Neural cell (in vitro differentiated cells): ENCODE data around the gene PREX1. TPM values are rescaled to one million over a fixed set of nuclear protein-coding genes. Genes with fewer than 3 reads are reported as not detected.

Experiments used
- H2AFZ ChIP-seq: fragments of 200-600, 300-800 bp; sonication (generic), shearing (Covaris generic); 2 replicates; pipeline ENCODE4 v1.6.0; 2014; ENCODE audit warnings: low read depth, mild to moderate bottlenecking, antibody characterized with exemption, low read length, moderate library complexity
- H3F3A ChIP-seq: fragments of 200-600 bp; shearing (Covaris generic); 2 replicates; pipeline ENCODE4 v1.6.1; 2016; ENCODE audit warnings: mild to moderate bottlenecking, moderate library complexity, mixed read lengths, antibody characterized with exemption, low read length; ENCODE audit not compliant: insufficient read depth, poor library complexity, severe bottlenecking
- H3K27ac ChIP-seq: fragments of 200-600, 300-800 bp; sonication (generic), shearing (Covaris generic); 2 replicates; pipeline ENCODE4 v1.5.1; 2014; ENCODE audit warnings: mild to moderate bottlenecking, low read length, moderate library complexity
- H3K27me3 ChIP-seq: fragments of 300-800, 200-600 bp; sonication (generic), shearing (Covaris generic); 2 replicates; pipeline ENCODE4 v1.6.0; 2014; ENCODE audit warnings: mild to moderate bottlenecking, low read depth, low read length, moderate library complexity; ENCODE audit not compliant: insufficient read depth
- H3K36me3 ChIP-seq: fragments of 300-800, 200-600 bp; sonication (generic), shearing (Covaris generic); 2 replicates; pipeline ENCODE4 v1.5.1; 2014; ENCODE audit warnings: mild to moderate bottlenecking, antibody characterized with exemption, low read length, moderate library complexity; ENCODE audit not compliant: insufficient read depth
- H3K4me2 ChIP-seq: fragments of 300-800, 200-600 bp; sonication (generic), shearing (Covaris generic); 2 replicates; pipeline ENCODE4 v1.6.0; 2014; ENCODE audit warnings: mild to moderate bottlenecking, low read length
- H3K4me3 ChIP-seq: fragments of 300-800, 200-600 bp; sonication (generic), shearing (Covaris generic); 2 replicates; pipeline ENCODE4 v1.5.1; 2014; ENCODE audit warnings: mild to moderate bottlenecking, low read length, moderate library complexity
- H3K79me2 ChIP-seq: fragments of 200-600 bp; shearing (Covaris generic); replicated peaks from 2 replicates; pipeline ENCODE4 v1.6.0; 2014; ENCODE audit warnings: mild to moderate bottlenecking, low read length, moderate library complexity; ENCODE audit not compliant: insufficient read depth
- H3K9ac ChIP-seq: fragments of 300-800, 200-600 bp; sonication (generic), shearing (Covaris generic); 2 replicates; pipeline ENCODE4 v1.6.1; 2016; ENCODE audit warnings: mild to moderate bottlenecking, low read length, mixed read lengths
- H3K9me2 ChIP-seq: fragments of 200-600 bp; shearing (Covaris generic); 2 replicates; pipeline ENCODE4 v1.6.1; 2016; ENCODE audit warnings: mild to moderate bottlenecking, low read length, mixed read lengths; ENCODE audit not compliant: insufficient read depth
- H3K9me3 ChIP-seq: fragments of 200-600, 300-800 bp; sonication (generic), shearing (Covaris generic); 2 replicates; pipeline ENCODE4 v1.6.1; 2016; ENCODE audit warnings: mild to moderate bottlenecking, mixed run types, low read length, moderate library complexity, mixed read lengths
- H4K20me1 ChIP-seq: fragments of 200-600 bp; shearing (Covaris generic); 2 replicates; pipeline ENCODE4 v1.6.1; 2016; ENCODE audit warnings: mild to moderate bottlenecking, mixed run types; ENCODE audit not compliant: insufficient read depth
- CTCF ChIP-seq: fragments of 450-650 bp; IDR thresholded peaks from 2 replicates; pipeline ENCODE4 v1.5.1; 2014; ENCODE audit warnings: antibody characterized with exemption, mild to moderate bottlenecking, moderate library complexity; ENCODE audit not compliant: poor library complexity, severe bottlenecking
- EP300 ChIP-seq: fragments of 450-650 bp; conservative IDR thresholded peaks from 2 replicates; pipeline ENCODE4 v1.6.1; 2014; ENCODE audit warnings: antibody characterized with exemption, mild to moderate bottlenecking, moderate library complexity; ENCODE audit not compliant: poor library complexity, severe bottlenecking
- EZH2 ChIP-seq: fragments of 200-600, 300-800 bp; shearing (Covaris generic), sonication (generic); IDR thresholded peaks from 2 replicates; pipeline ENCODE4 v1.6.1; 2014; ENCODE audit warnings: antibody characterized with exemption, low read length, borderline replicate concordance, mild to moderate bottlenecking; ENCODE audit not compliant: insufficient read depth, poor library complexity, severe bottlenecking
- MXI1 ChIP-seq: fragments of 450-650 bp; conservative IDR thresholded peaks from 2 replicates; pipeline ENCODE4 v1.6.1; 2014; ENCODE audit warnings: antibody characterized with exemption, mild to moderate bottlenecking; ENCODE audit not compliant: poor library complexity, severe bottlenecking
- POLR2AphosphoS5 ChIP-seq: IDR thresholded peaks from 2 replicates; pipeline ENCODE4 v1.6.1; 2012
- RAD21 ChIP-seq: fragments of 450-650 bp; conservative IDR thresholded peaks from 2 replicates; pipeline ENCODE4 v1.6.1; 2014; ENCODE audit warnings: antibody characterized with exemption, mild to moderate bottlenecking, moderate library complexity
- REST ChIP-seq: IDR thresholded peaks from 2 replicates; pipeline ENCODE4 v1.6.1; 2012; ENCODE audit warnings: borderline replicate concordance
- SMC3 ChIP-seq: fragments of 450-650 bp; conservative IDR thresholded peaks from 2 replicates; pipeline ENCODE4 v1.6.1; 2014; ENCODE audit warnings: antibody characterized with exemption, mild to moderate bottlenecking, moderate library complexity; ENCODE audit not compliant: poor library complexity
- TAF1 ChIP-seq: IDR thresholded peaks from 2 replicates; pipeline ENCODE4 v1.6.1; 2012; ENCODE audit warnings: low read depth
- polyA plus RNA-seq: library from polyadenylated mRNA; depleted of rRNA; stranded (reverse); fragments of >200 nt; gene quantifications from 2 replicates; pipeline ENCODE4 v1.2.3, GENCODE V29; 2014

Gene PREX1
- polyA plus RNA-seq, 1 donor from 2014 or later: 0.06 TPM

- Histone ChIP-seq H3K4me3 (no peak overlapping the region), H3K9me3 (no peaks in the 10 kb centered on the region), H2AFZ (no peak overlapping the region), H3K36me3 (no peaks in the 10 kb centered on the region), H3K4me2 (no peak overlapping the region), H3K27ac (no peak overlapping the region), H3F3A (no peaks in the 10 kb centered on the region), H3K9ac (no peak overlapping the region), H3K27me3 (peaks cover under 1% of the 10 kb centered on the region), H4K20me1 (no peaks in the 10 kb centered on the region), H3K79me2 (no peaks in the 10 kb centered on the region), H3K9me2 (no peaks in the 10 kb centered on the region)
- no peak for TF ChIP-seq EZH2
These were observed 7.8 kb downstream of the PREX1 start for GRCh38 chr20:48819821-48820648.

DNA sequence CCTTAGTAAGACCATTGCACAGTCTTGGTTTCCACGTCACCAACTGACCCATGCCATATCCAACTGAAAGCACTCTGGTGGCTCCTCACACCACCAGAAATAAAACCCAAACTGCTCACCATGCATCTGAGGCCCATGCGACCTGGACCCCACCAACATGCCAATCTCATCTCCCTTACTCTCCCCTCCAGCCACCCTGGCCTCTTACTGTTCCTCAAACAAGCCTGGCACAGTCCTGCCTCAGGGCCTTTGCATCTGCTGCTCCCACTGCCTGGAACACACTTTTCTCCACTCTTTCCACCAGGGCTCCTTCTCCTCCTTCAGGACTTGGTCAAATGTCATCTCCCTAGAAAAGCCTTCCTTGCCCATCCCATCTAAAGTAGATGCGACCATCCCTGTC, 8.7 kb downstream of the PREX1 start:
- Histone ChIP-seq H3K27me3 (no peaks in the 10 kb centered on the region), H3K9me2 (no peaks in the 10 kb centered on the region), H3F3A (no peaks in the 10 kb centered on the region), H4K20me1 (no peaks in the 10 kb centered on the region), H3K79me2 (no peaks in the 10 kb centered on the region), H3K4me3 (no peak overlapping the region), H3K36me3 (no peaks in the 10 kb centered on the region), H3K27ac (no peak overlapping the region), H3K9me3 (no peaks in the 10 kb centered on the region), H3K4me2 (no peak overlapping the region), H3K9ac (no peak overlapping the region), H2AFZ (no peak overlapping the region)
- no peak for TF ChIP-seq RAD21
- no peak for TF ChIP-seq POLR2AphosphoS5
- no peak for TF ChIP-seq EP300
- no peak for TF ChIP-seq SMC3
- TF ChIP-seq REST: no peak
- TF ChIP-seq MXI1: no peak
- TF ChIP-seq TAF1: no peak
- no peak for TF ChIP-seq CTCF
- TF ChIP-seq EZH2: no peak
